ENCODE data around the gene CPNE7.

DNA sequence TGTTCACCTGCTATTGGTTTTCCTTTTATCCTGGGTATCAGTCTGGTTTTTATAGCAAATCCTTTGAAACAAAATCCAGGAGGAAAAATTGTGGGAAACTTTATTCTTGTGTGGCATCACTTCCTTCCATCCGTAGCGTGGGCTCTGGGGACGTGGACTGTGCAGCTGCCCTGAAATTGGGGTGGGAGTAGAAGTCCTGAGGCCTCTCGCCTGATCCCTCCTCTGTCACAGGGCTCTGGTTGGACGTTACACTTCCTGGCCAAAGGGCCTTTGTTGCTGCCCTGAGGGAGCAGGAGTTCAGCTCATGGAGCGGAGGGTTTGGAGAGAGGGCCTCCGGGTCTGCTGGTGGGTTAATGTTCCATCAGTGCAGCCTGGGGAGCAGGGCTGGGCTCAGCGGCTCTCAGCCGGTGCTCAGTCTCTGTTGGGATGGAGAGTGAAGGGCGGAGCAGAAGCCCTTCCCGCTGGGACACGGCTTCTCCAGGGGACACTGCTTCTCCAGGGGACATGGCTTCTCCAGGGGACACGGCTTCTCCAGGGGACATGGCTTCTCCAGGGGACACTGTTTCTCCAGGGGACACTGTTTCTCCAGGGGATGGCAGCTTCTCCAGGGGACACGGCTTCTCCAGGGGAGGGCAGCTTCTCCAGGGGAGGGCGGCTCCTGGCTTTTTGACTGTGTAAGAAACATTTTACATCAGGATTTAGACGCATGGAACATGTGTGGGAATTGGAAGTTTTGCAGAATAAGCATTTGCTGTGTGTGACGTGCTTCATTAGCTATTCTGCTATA, 30.3 kb upstream of the CPNE7 start:
- TF ChIP-seq, protein P1, sequence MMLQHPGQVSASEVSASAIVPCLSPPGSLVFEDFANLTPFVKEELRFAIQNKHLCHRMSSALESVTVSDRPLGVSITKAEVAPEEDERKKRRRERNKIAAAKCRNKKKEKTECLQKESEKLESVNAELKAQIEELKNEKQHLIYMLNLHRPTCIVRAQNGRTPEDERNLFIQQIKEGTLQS (CRISPR knock-in tag; IDR thresholded peaks at IDR 0.05), result no peak
- TF ChIP-seq, protein P2, sequence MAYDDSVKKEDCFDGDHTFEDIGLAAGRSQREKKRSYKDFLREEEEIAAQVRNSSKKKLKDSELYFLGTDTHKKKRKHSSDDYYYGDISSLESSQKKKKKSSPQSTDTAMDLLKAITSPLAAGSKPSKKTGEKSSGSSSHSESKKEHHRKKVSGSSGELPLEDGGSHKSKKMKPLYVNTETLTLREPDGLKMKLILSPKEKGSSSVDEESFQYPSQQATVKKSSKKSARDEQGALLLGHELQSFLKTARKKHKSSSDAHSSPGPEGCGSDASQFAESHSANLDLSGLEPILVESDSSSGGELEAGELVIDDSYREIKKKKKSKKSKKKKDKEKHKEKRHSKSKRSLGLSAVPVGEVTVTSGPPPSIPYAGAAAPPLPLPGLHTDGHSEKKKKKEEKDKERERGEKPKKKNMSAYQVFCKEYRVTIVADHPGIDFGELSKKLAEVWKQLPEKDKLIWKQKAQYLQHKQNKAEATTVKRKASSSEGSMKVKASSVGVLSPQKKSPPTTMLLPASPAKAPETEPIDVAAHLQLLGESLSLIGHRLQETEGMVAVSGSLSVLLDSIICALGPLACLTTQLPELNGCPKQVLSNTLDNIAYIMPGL (CRISPR knock-in tag; IDR thresholded peaks at IDR 0.05; ENCODE audit: borderline replicate concordance in 1 of 2, low read depth in 1 of 2), result peak in 1 of 2 experiments; percentile 20; a peak in 1 of 4 replicates
- peak; percentile 54; the same call in 1 of the 2 replicates for TF ChIP-seq KDM6A (CRISPR knock-in tag; IDR thresholded peaks at IDR 0.05; ENCODE audit: low read depth)
- peak; percentile 24; the same call in 1 of the 2 replicates for TF ChIP-seq ZNF274 (CRISPR knock-in tag; IDR thresholded peaks at IDR 0.05)

Measured in HepG2 (cell line).